NCI-H2029 treated with DMSO at 0.1 percent for 48 hours (cell line): ENCODE measurements around the gene MCCC2.
"Not testable (repeated sequence)": the region's sequence is repeated elsewhere in the genome, so short reads cannot be mapped to it uniquely, and the experiment has no call there.

Experiments used
- DNase-seq: peaks from one replicate; lab custom pipeline; 2025; lab: John Stamatoyannopoulos, UW

Gene MCCC2

GRCh38 chr5:71662381-71662780 is 75.2 kb downstream of the MCCC2 start:
- DNase-seq: no peak

- DNase-seq: no peak
These were observed 76.2 kb downstream of the MCCC2 start for GRCh38 chr5:71663191-71663969.

- DNase-seq: not testable (repeated sequence)
These were observed 77.5 kb downstream of the MCCC2 start for GRCh38 chr5:71664615-71665014.

- DNase-seq: no peak
These were observed 79.2 kb downstream of the MCCC2 start for GRCh38 chr5:71666321-71666720.

- no peak for DNase-seq
These were observed 90.8 kb downstream of the MCCC2 start for GRCh38 chr5:71677977-71678376.

- DNase-seq: no peak
These were observed 92.6 kb downstream of the MCCC2 start for GRCh38 chr5:71679714-71680113.

- no peak for DNase-seq
These were observed 93.4 kb downstream of the MCCC2 start for GRCh38 chr5:71680510-71680909.

- DNase-seq: no peak
These were observed 94.2 kb downstream of the MCCC2 start for GRCh38 chr5:71681296-71681695.

- no peak for DNase-seq
These were observed 97.2 kb downstream of the MCCC2 start for GRCh38 chr5:71684309-71684708.

- no peak for DNase-seq
These were observed 106.8 kb downstream of the MCCC2 start for GRCh38 chr5:71693828-71694427.

GRCh38 chr5:71695071-71695470 is 107.9 kb downstream of the MCCC2 start:
- DNase-seq: no peak

- DNase-seq: no peak
These were observed 108.5 kb downstream of the MCCC2 start for GRCh38 chr5:71695595-71695994.

- DNase-seq: no peak
These were observed 110.8 kb downstream of the MCCC2 start for GRCh38 chr5:71697967-71698366.

GRCh38 chr5:71699233-71699632 is 112.1 kb downstream of the MCCC2 start:
- no peak for DNase-seq

GRCh38 chr5:71699751-71700150 is 112.6 kb downstream of the MCCC2 start:
- no peak for DNase-seq

GRCh38 chr5:71700803-71701202 is 113.7 kb downstream of the MCCC2 start:
- DNase-seq: no peak

GRCh38 chr5:71701407-71701806 is 114.3 kb downstream of the MCCC2 start:
- no peak for DNase-seq

GRCh38 chr5:71703941-71704340 is 116.8 kb downstream of the MCCC2 start:
- DNase-seq: no peak

- DNase-seq: no peak
These were observed 118.3 kb downstream of the MCCC2 start for GRCh38 chr5:71705421-71705820.

GRCh38 chr5:71706906-71707305 is 119.8 kb downstream of the MCCC2 start:
- no peak for DNase-seq
